H1 (cell line): Measurements from ENCODE around the gene CYP2W1. TPM values are rescaled to one million over a fixed set of nuclear protein-coding genes. Genes with fewer than 3 reads are reported as not detected.

Source experiments
- CTCF ChIA-PET: fragments of 300-600 bp; sonication (Branson Sonifier 250); formaldehyde crosslinking; loops from one replicate; lab custom pipeline; 2021; ENCODE audit not compliant: partially characterized antibody; lab: Charles Lee
- POLR2A ChIA-PET: fragments of 300-600 bp; sonication (Branson Sonifier 250); formaldehyde crosslinking; loops from one replicate; lab custom pipeline; 2021; ENCODE audit warnings: inconsistent platforms; ENCODE audit not compliant: partially characterized antibody; lab: Charles Lee
- DNase-seq, 2 experiments: peaks; one replicate each; pipeline versions ENCODE4 v3.0.0 to v3.0.0-alpha.2; 2010 to 2022; ENCODE audit warnings: low spot score in 2 of 2, low read depth in 1 of 2, mixed read lengths in 1 of 2
- FAIRE-seq: peaks from 2 replicates; lab custom pipeline; 2011; peaks lifted over from hg19 to GRCh38; lab: Jason Lieb, UNC
- H2AFZ ChIP-seq: 2 replicates; pipeline ENCODE4 v1.8.1; 2012; ENCODE audit warnings: low read length, inconsistent platforms
- H2AK5ac ChIP-seq: 2 replicates; pipeline ENCODE4 v1.6.1; 2013; ENCODE audit warnings: low read depth, low read length
- H2BK120ac ChIP-seq: replicated peaks from 2 replicates; pipeline ENCODE3; 2013; ENCODE audit warnings: low read depth, low read length, inconsistent platforms
- H2BK12ac ChIP-seq: 2 replicates; pipeline ENCODE4 v1.6.1; 2013; ENCODE audit warnings: low read depth, low read length
- H2BK15ac ChIP-seq: 2 replicates; pipeline ENCODE4 v1.6.1; 2013; ENCODE audit warnings: low read length
- H2BK20ac ChIP-seq: 2 replicates; pipeline ENCODE4 v1.6.1; 2013; ENCODE audit warnings: low read length
- H2BK5ac ChIP-seq: 2 replicates; pipeline ENCODE4 v1.6.1; 2013; ENCODE audit warnings: low read depth, low read length
- H3K14ac ChIP-seq: 2 replicates; pipeline ENCODE4 v1.6.1; 2013; ENCODE audit warnings: inconsistent platforms; ENCODE audit not compliant: insufficient read length
- H3K18ac ChIP-seq: 2 replicates; pipeline ENCODE4 v1.6.1; 2013; ENCODE audit warnings: low read length; ENCODE audit errors: extremely low read depth
- H3K23ac ChIP-seq: 2 replicates; pipeline ENCODE4 v1.6.1; 2013; ENCODE audit warnings: inconsistent platforms; ENCODE audit not compliant: insufficient read length
- H3K23me2 ChIP-seq: 2 replicates; pipeline ENCODE4 v1.6.1; 2013; ENCODE audit warnings: low read depth, low read length
- H3K27ac ChIP-seq: 2 replicates; pipeline ENCODE4 v1.6.1; 2011; ENCODE audit warnings: low read depth, low read length, inconsistent platforms
- H3K27me3 ChIP-seq, 4 experiments: replicated peaks in 1 of 4; 1 replicate in 1 of 4; 2 replicates in 3 of 4; pipeline versions ENCODE4 v1.6.1 to v1.8.1; 2011 to 2013; ENCODE audit warnings: low read length in 3 of 4, mild to moderate bottlenecking in 3 of 4, inconsistent platforms in 2 of 4, mixed read lengths in 2 of 4, moderate library complexity in 1 of 4; ENCODE audit not compliant: control insufficient read depth in 3 of 4, insufficient read depth in 3 of 4; ENCODE audit errors: extremely low read depth in 1 of 4
- H3K36me3 ChIP-seq, 4 experiments: 2 replicates each; pipeline versions ENCODE4 v1.6.1 to v1.8.1; 2011 to 2013; ENCODE audit warnings: mild to moderate bottlenecking in 4 of 4, low read length in 3 of 4, moderate library complexity in 2 of 4, control low read depth in 1 of 4, inconsistent platforms in 1 of 4; ENCODE audit not compliant: insufficient read depth in 4 of 4, control insufficient read depth in 2 of 4
- H3K4ac ChIP-seq: replicated peaks from 2 replicates; pipeline ENCODE3; 2013; ENCODE audit warnings: low read length, low read depth, mixed read lengths, inconsistent platforms; ENCODE audit not compliant: insufficient read length
- H3K4me1 ChIP-seq, 4 experiments: replicated peaks in 1 of 4; 1 replicate in 1 of 4; 2 replicates in 3 of 4; pipeline versions ENCODE4 v1.6.1 to v1.8.1; 2011 to 2013; ENCODE audit warnings: low read length in 3 of 4, inconsistent platforms in 2 of 4, mixed read lengths in 1 of 4; ENCODE audit not compliant: insufficient read depth in 4 of 4, control insufficient read depth in 3 of 4
- H3K4me2 ChIP-seq, 2 experiments: 2 replicates each; pipeline versions ENCODE4 v1.6.1 to v1.8.1; 2011 to 2013; ENCODE audit warnings: low read depth in 2 of 2, low read length in 2 of 2, control low read depth in 1 of 2, inconsistent platforms in 1 of 2, mild to moderate bottlenecking in 1 of 2; ENCODE audit not compliant: insufficient read depth in 1 of 2
- H3K4me3 ChIP-seq, 4 experiments: fragments of 200-600, 300-600 bp in 1 of 4; sonication (generic), shearing (Covaris generic), sonication (Bioruptor Twin) in 1 of 4; 2 replicates each; pipeline versions ENCODE4 v1.5.1 to v1.8.1; 2011 to 2016; ENCODE audit warnings: low read length in 4 of 4, low read depth in 3 of 4, control low read depth in 2 of 4, inconsistent platforms in 2 of 4, mild to moderate bottlenecking in 2 of 4, mixed read lengths in 1 of 4, moderate library complexity in 1 of 4; ENCODE audit not compliant: insufficient read depth in 2 of 4; ENCODE audit errors: extremely low read depth in 1 of 4
- H3K56ac ChIP-seq: replicated peaks from 2 replicates; pipeline ENCODE3; 2013; ENCODE audit warnings: low read depth, mild to moderate bottlenecking, mixed read lengths, low read length, inconsistent platforms; ENCODE audit not compliant: insufficient read length
- H3K79me1 ChIP-seq: 2 replicates; pipeline ENCODE4 v1.6.1; 2013; ENCODE audit warnings: low read depth, low read length, control low read depth
- H3K79me2 ChIP-seq, 2 experiments: 2 replicates each; pipeline versions ENCODE4 v1.6.1 to v1.8.1; 2012 to 2013; ENCODE audit warnings: low read length in 2 of 2, mild to moderate bottlenecking in 2 of 2, inconsistent platforms in 1 of 2; ENCODE audit not compliant: insufficient read depth in 2 of 2, control insufficient read depth in 1 of 2
- H3K9ac ChIP-seq, 4 experiments: replicated peaks in 1 of 4; 1 replicate in 1 of 4; 2 replicates in 3 of 4; pipeline versions ENCODE4 v1.6.1 to v1.8.1; 2011 to 2013; ENCODE audit warnings: low read depth in 3 of 4, low read length in 3 of 4, control low read depth in 2 of 4, mild to moderate bottlenecking in 2 of 4, moderate library complexity in 2 of 4, inconsistent platforms in 1 of 4; ENCODE audit errors: extremely low read depth in 1 of 4
- H3K9me3 ChIP-seq, 2 experiments: 2 replicates each; pipeline versions ENCODE4 v1.6.1 to v1.8.1; 2012 to 2013; ENCODE audit warnings: mild to moderate bottlenecking in 2 of 2, moderate library complexity in 2 of 2, control low read depth in 1 of 2, inconsistent platforms in 1 of 2, low read depth in 1 of 2, low read length in 1 of 2, mixed read lengths in 1 of 2; ENCODE audit not compliant: insufficient read depth in 2 of 2
- H4K20me1 ChIP-seq, 2 experiments: replicated peaks in 1 of 2; 2 replicates each; pipeline versions ENCODE3 to v1.8.1; 2011 to 2013; ENCODE audit warnings: inconsistent platforms in 2 of 2, low read length in 2 of 2, mild to moderate bottlenecking in 1 of 2; ENCODE audit not compliant: insufficient read depth in 2 of 2, control insufficient read depth in 1 of 2
- H4K5ac ChIP-seq: 2 replicates; pipeline ENCODE4 v1.6.1; 2013; ENCODE audit warnings: low read length, low read depth, mixed read lengths, inconsistent platforms; ENCODE audit not compliant: insufficient read length
- H4K8ac ChIP-seq: 2 replicates; pipeline ENCODE4 v1.8.0; 2013; ENCODE audit warnings: mild to moderate bottlenecking, moderate library complexity, low read length, inconsistent platforms; ENCODE audit not compliant: insufficient read depth; ENCODE audit errors: extremely low read depth
- H4K91ac ChIP-seq: replicated peaks from 2 replicates; pipeline ENCODE3; 2013; ENCODE audit warnings: low read length, mixed read lengths, inconsistent platforms; ENCODE audit not compliant: insufficient read length
- BACH1 ChIP-seq: IDR thresholded peaks from 2 replicates; pipeline ENCODE4 v1.6.1; 2012; ENCODE audit warnings: low read length, improper control_type of control experiment
- GTF2F1 ChIP-seq: IDR thresholded peaks from 2 replicates; pipeline ENCODE4 v1.6.1; 2012; ENCODE audit warnings: low read depth, low read length, improper control_type of control experiment, borderline replicate concordance
- JUN ChIP-seq: IDR thresholded peaks from 2 replicates; pipeline ENCODE4 v1.6.1; 2011; ENCODE audit warnings: low read depth, mild to moderate bottlenecking, improper control_type of control experiment, low read length
- TCF12 ChIP-seq: IDR thresholded peaks from 2 replicates; pipeline ENCODE4 v1.6.1; 2011; ENCODE audit warnings: low read depth, mild to moderate bottlenecking, low read length
- WGBS, 2 experiments: shearing (Covaris generic) in 1 of 2; methylation state at CpG; one replicate each; pipeline versions ENCODE4 v1.1.6 to v1.1.7; 2013 to 2015; ENCODE audit warnings: low lambda C conversion rate in 2 of 2, mixed read lengths in 2 of 2, inconsistent platforms in 1 of 2, low coverage in 1 of 2, missing lambda C conversion rate in 1 of 2; ENCODE audit not compliant: insufficient replicate concordance in 2 of 2, insufficient coverage in 1 of 2, insufficient read length in 1 of 2; ENCODE audit errors: extremely low coverage in 1 of 2, missing lambda C conversion rate in 1 of 2; 5-methylcytosine and 5-hydroxymethylcytosine counted together
- polyA plus RNA-seq, 7 experiments: library from polyadenylated mRNA; depleted of rRNA in 3 of 7; stranded (reverse) in 5 of 7; unstranded in 2 of 7; fragments of >200 nt in 5 of 7; fragments of 200-250 nt in 2 of 7; gene quantifications; 1 replicate in 5 of 7; 2 replicates in 1 of 7; 4 replicates in 1 of 7; pipeline versions ENCODE4 v1.2.1 to v1.2.3, GENCODE V29; 2011 to 2013; ENCODE audit warnings: missing spikeins in 2 of 7, mixed read lengths in 2 of 7
- total RNA-seq: library from RNA; stranded (reverse); fragmentation: NEBNext Ultra II Directional; extraction: Animal tissue kit (Norgen Biotek cat#: 25700); gene quantifications from 2 replicates; pipeline ENCODE4 v1.2.1, GENCODE V29; 2021

Gene CYP2W1
- total and polyA plus RNA-seq, 2 of the 8 experiments (the other 6 are each of a cell fraction or from before 2014, with no cell fraction given), result not detected

GRCh38 chr7:974172-974571, 8.8 kb upstream of the CYP2W1 start:
- H2BK12ac ChIP-seq, result no peak overlapping the region
- H4K20me1 ChIP-seq, result peaks cover 0 to 16% of the 10 kb centered on the region in 2 experiments
- FAIRE-seq (no peak), DNase-seq (no peak)
- no peak overlapping the region for H2BK5ac ChIP-seq
- peaks cover 4 to 25% of the 10 kb centered on the region in 2 experiments; a peak in 3 of 4 replicates for H3K79me2 ChIP-seq
- peaks cover 5% of the 10 kb centered on the region for H3K79me1 ChIP-seq
- no peak overlapping the region for H3K23ac ChIP-seq
- H4K8ac ChIP-seq, result no peak overlapping the region
- no peaks in the 10 kb centered on the region for H3K27me3 ChIP-seq
- no peak overlapping the region for H3K18ac ChIP-seq
- no peak overlapping the region for H2BK15ac ChIP-seq
- H3K4ac ChIP-seq, result no peak overlapping the region
- H3K36me3 ChIP-seq, result peaks cover 7 to 23% (median 8%) of the 10 kb centered on the region in 4 experiments
- peaks cover 0 to 2% (median under 1%) of the 10 kb centered on the region in 4 experiments; a peak in 3 of 7 replicates for H3K4me1 ChIP-seq
- ChIA-PET CTCF (interaction anchor here (1.1 to 2.8 kb wide), 4 partner anchors 11 to 209 kb away, joined by 3 to 22 read pairs (median 6); no protein-coding TSS in a partner anchor), POLR2A (interaction anchor here (1.6 to 3.6 kb wide), 5 partner anchors 10 to 18 kb away, joined by 6 to 12 read pairs (median 8); no protein-coding TSS in a partner anchor)
- no peak overlapping the region for H2BK120ac ChIP-seq
- H3K56ac ChIP-seq, result no peak overlapping the region
- H2AFZ ChIP-seq, result no peak overlapping the region
- no peak overlapping the region for H4K91ac ChIP-seq
- H3K23me2 ChIP-seq, result peaks cover 3% of the 10 kb centered on the region; the same call in 1 of the 2 replicates
- H3K14ac ChIP-seq, result no peak overlapping the region
- WGBS, 2 experiments, result 72% methylated on average over 5 of the region's 7 CpGs; no CpG with 5 or more reads in 1 of the 2 experiments
- peak overlapping the region in 3 of 4 experiments; percentile 5 to 75 (median 20); a peak in 2 of 7 replicates for H3K9ac ChIP-seq
- H3K4me2 ChIP-seq, result peak overlapping the region; percentile 72 to 81
- TF ChIP-seq JUN (no peak), GTF2F1 (no peak), BACH1 (no peak), TCF12 (no peak)
- no peak overlapping the region for H4K5ac ChIP-seq
- H3K4me3 ChIP-seq, result peak overlapping the region; percentile 67 to 89 (median 83); a peak in 7 of 8 replicates
- no peak overlapping the region for H2BK20ac ChIP-seq
- no peak overlapping the region for H3K27ac ChIP-seq
- H3K9me3 ChIP-seq, result no peaks in the 10 kb centered on the region
- no peak overlapping the region for H2AK5ac ChIP-seq
